ENCODE measurements around the gene RRAS. TPM values are rescaled to one million over a fixed set of nuclear protein-coding genes. Genes with fewer than 3 reads are reported as not detected.
A peak's percentile ranks its signal among the peaks of the same experiment; 100 is the strongest.

The RRAS gene
- total RNA-seq, 1 donor from 2014 or later = 4.7 TPM

GRCh38 chr19:49641688-49642491, 1.9 kb upstream of the RRAS start, which contains the start of gene SCAF1:
TSS of gene SCAF1 (plus strand) at chr19:49642209. CDS start at chr19:49645027, 2,818 bp downstream.
- peaks cover 11% of the 10 kb centered on the region for H3K27me3 Mint-ChIP-seq (ENCODE audit: unreplicated experiment)
- peaks cover 14% of the 10 kb centered on the region for H3K9me3 Mint-ChIP-seq (ENCODE audit: unreplicated experiment)
- TF ChIP-seq CTCF (IDR thresholded peaks at IDR 0.05; ENCODE audit: partially characterized antibody, unreplicated experiment) = no peak
- peak; percentile 99 for DNase-seq
- no peaks in the 10 kb centered on the region for H3K36me3 Mint-ChIP-seq (ENCODE audit: unreplicated experiment)
- peak within 1 kb of the TSS; percentile 100 for H3K4me3 Mint-ChIP-seq (ENCODE audit: unreplicated experiment)
- peak within 1 kb of the TSS; percentile 97 for H3K27ac Mint-ChIP-seq (ENCODE audit: unreplicated experiment)
- peaks cover 38% of the 10 kb centered on the region for H3K4me1 Mint-ChIP-seq (ENCODE audit: low read depth, unreplicated experiment)

GRCh38 chr19:49639401-49640112, 386 bp downstream of the RRAS start:
- peaks cover 44% of the 10 kb centered on the region for H3K4me1 Mint-ChIP-seq (ENCODE audit: low read depth, unreplicated experiment)
- peak overlapping the region; percentile 38 for H3K27ac Mint-ChIP-seq (ENCODE audit: unreplicated experiment)
- peaks cover 14% of the 10 kb centered on the region for H3K9me3 Mint-ChIP-seq (ENCODE audit: unreplicated experiment)

GRCh38 chr19:49637821-49638738, 1.9 kb downstream of the RRAS start:
- Mint-ChIP-seq H3K27ac (ENCODE audit: unreplicated experiment) (no peak overlapping the region), H3K27me3 (ENCODE audit: unreplicated experiment) (peaks cover 17% of the 10 kb centered on the region), H3K4me1 (ENCODE audit: low read depth, unreplicated experiment) (peaks cover 35% of the 10 kb centered on the region), H3K4me3 (ENCODE audit: unreplicated experiment) (peak overlapping the region; percentile 79), H3K9me3 (ENCODE audit: unreplicated experiment) (peaks cover 9% of the 10 kb centered on the region), H3K36me3 (ENCODE audit: unreplicated experiment) (no peaks in the 10 kb centered on the region)
- TF ChIP-seq CTCF (IDR thresholded peaks at IDR 0.05; ENCODE audit: partially characterized antibody, unreplicated experiment) = no peak
- DNase-seq = peak; percentile 60

More at GRCh38 chr19:49639401-49640112, 386 bp downstream of the RRAS start:
- TF ChIP-seq CTCF (IDR thresholded peaks at IDR 0.05; ENCODE audit: partially characterized antibody, unreplicated experiment) = no peak
- Mint-ChIP-seq H3K27me3 (ENCODE audit: unreplicated experiment) (peaks cover 17% of the 10 kb centered on the region), H3K4me3 (ENCODE audit: unreplicated experiment) (peak overlapping the region; percentile 79), H3K36me3 (ENCODE audit: unreplicated experiment) (no peaks in the 10 kb centered on the region)
- no peak for DNase-seq

GRCh38 chr19:49636233-49636932, 3.6 kb downstream of the RRAS start:
- Mint-ChIP-seq H3K27me3 (ENCODE audit: unreplicated experiment) (peaks cover 10% of the 10 kb centered on the region), H3K9me3 (ENCODE audit: unreplicated experiment) (peaks cover 4% of the 10 kb centered on the region), H3K36me3 (ENCODE audit: unreplicated experiment) (no peaks in the 10 kb centered on the region), H3K27ac (ENCODE audit: unreplicated experiment) (peak overlapping the region; percentile 33), H3K4me3 (ENCODE audit: unreplicated experiment) (no peak overlapping the region), H3K4me1 (ENCODE audit: low read depth, unreplicated experiment) (peaks cover 27% of the 10 kb centered on the region)
- no peak for DNase-seq
- TF ChIP-seq CTCF (IDR thresholded peaks at IDR 0.05; ENCODE audit: partially characterized antibody, unreplicated experiment) = no peak

Data from glutamatergic neuron (in vitro differentiated cells).